ENCODE results near the gene NECTIN1. TPM values are rescaled to one million over a fixed set of nuclear protein-coding genes. Genes with fewer than 3 reads are reported as not detected.

NECTIN1 gene
- total and polyA plus RNA-seq, 2 donors (not counting 3 experiments of a cell fraction or from before 2014, with no cell fraction given): 10.8 to 23.6 TPM

- POLR2A ChIA-PET: no interaction called here
- intact Hi-C loops (cut with micrococcal nuclease): no loop called here
- CTCF ChIA-PET: no interaction called here
- no peaks in the 10 kb centered on the region for H3K36me3 ChIP-seq (ENCODE audit: control insufficient read depth in 2 of 2, extremely low read depth in 1 of 2, insufficient read depth in 2 of 2, low read length in 2 of 2)
- no peak overlapping the region for H3K4me3 ChIP-seq (replicated peaks in 1 of 3; ENCODE audit: insufficient read depth in 1 of 3, low read depth in 1 of 3, low read length in 3 of 3)
- H3K9ac ChIP-seq (replicated peaks; ENCODE audit: extremely low read depth, insufficient read depth, low read length): no peak overlapping the region
- peaks cover 32% of the 10 kb centered on the region for H3K4me1 ChIP-seq (ENCODE audit: control insufficient read depth, extremely low read depth, insufficient read depth, low read length)
- dilution Hi-C loops (cut with MboI; ENCODE audit: extremely low pct_ligation_motif_present, low sequenced_read_pairs): no loop called here
- H4K20me1 ChIP-seq (replicated peaks; ENCODE audit: control insufficient read depth, extremely low read depth, insufficient read depth, low read length): no peaks in the 10 kb centered on the region
- no peak overlapping the region for H2AFZ ChIP-seq (ENCODE audit: low read depth, low read length)
- no peak for FAIRE-seq
- no peak for TF ChIP-seq POLR2A (IDR thresholded peaks at IDR 0.05; ENCODE audit: low read depth, low read length)
- TF ChIP-seq POLR2AphosphoS5 (IDR thresholded peaks at IDR 0.05; ENCODE audit: insufficient read depth, low read depth, low read length): no peak
- TF ChIP-seq CTCF (IDR thresholded peaks at IDR 0.05; ENCODE audit: extremely low read depth in 1 of 2, insufficient read depth in 1 of 2, low read depth in 1 of 2, low read length in 2 of 2): no peak
- TF ChIP-seq JUN (IDR thresholded peaks at IDR 0.05; ENCODE audit: borderline replicate concordance, insufficient read depth, insufficient read length, low read depth): no peak
- no peak for TF ChIP-seq MAX (IDR thresholded peaks at IDR 0.05; ENCODE audit: insufficient read depth, insufficient read length)
- TF ChIP-seq FOS (IDR thresholded peaks at IDR 0.05; ENCODE audit: borderline replicate concordance, insufficient read depth, low read length): no peak
- no peak for TF ChIP-seq EZH2 (IDR thresholded peaks at IDR 0.05; ENCODE audit: borderline replicate concordance, low read depth, low read length, severe bottlenecking)
- no peak for TF ChIP-seq MYC (IDR thresholded peaks at IDR 0.05; ENCODE audit: low read depth, low read length)
- no peak for TF ChIP-seq GATA2 (IDR thresholded peaks at IDR 0.05; ENCODE audit: insufficient read depth, insufficient read length, low read depth, low read length)
- no peak for DNase-seq (ENCODE audit: low read depth, low spot score)
- H3K9me3 ChIP-seq (replicated peaks; ENCODE audit: control insufficient read depth, insufficient read depth, low read length): no peaks in the 10 kb centered on the region
- no peak overlapping the region for H3K4me2 ChIP-seq (ENCODE audit: insufficient read depth, low read length)
- peaks cover 0 to 3% of the 10 kb centered on the region in 2 experiments for H3K27me3 ChIP-seq (ENCODE audit: control insufficient read depth in 2 of 2, insufficient read depth in 2 of 2, low read length in 2 of 2)
- H3K9me1 ChIP-seq (replicated peaks; ENCODE audit: control insufficient read depth, extremely low read depth, insufficient read depth, low read length): no peaks in the 10 kb centered on the region
- no TSS peak for BruUV-seq (replicated peaks)
- no peaks in the 10 kb centered on the region for H3K79me2 ChIP-seq (ENCODE audit: control insufficient read depth, insufficient read depth, low read length)
- no peak overlapping the region for H3K27ac ChIP-seq (ENCODE audit: insufficient read depth, low read depth, low read length)
These were observed 116.2 kb downstream of the NECTIN1 start for GRCh38 chr11:119612814-119613213.

All from endothelial cell of umbilical vein (primary cell).